Smooth muscle cell (in vitro differentiated cells): ENCODE results near the gene GATA6. TPM values are rescaled to one million over a fixed set of nuclear protein-coding genes. Genes with fewer than 3 reads are reported as not detected.

Experiments used
- DNase-seq: peaks from one replicate; lab custom pipeline; 2025; ENCODE audit not compliant: unreplicated experiment; lab: John Stamatoyannopoulos, UW
- H2AFZ ChIP-seq: fragments of 200-600 bp; sonication (generic); 2 replicates; pipeline ENCODE4 v1.6.0; 2016; ENCODE audit warnings: antibody characterized with exemption, low read depth, mild to moderate bottlenecking
- H3F3A ChIP-seq: fragments of 200-600 bp; sonication (generic); 2 replicates; pipeline ENCODE4 v1.6.0; 2017; ENCODE audit warnings: antibody characterized with exemption, low read depth
- H3K27ac ChIP-seq: fragments of 200-600 bp; sonication (generic); 2 replicates; pipeline ENCODE4 v1.5.1; 2016; ENCODE audit warnings: low read depth, mild to moderate bottlenecking
- H3K27me3 ChIP-seq: fragments of 200-600 bp; sonication (generic); 2 replicates; pipeline ENCODE4 v1.6.1; 2016; ENCODE audit warnings: low read depth, mild to moderate bottlenecking
- H3K36me3 ChIP-seq: fragments of 200-600 bp; sonication (generic); 2 replicates; pipeline ENCODE4 v1.5.1; 2016; ENCODE audit warnings: low read depth
- H3K4me1 ChIP-seq: fragments of 200-600 bp; sonication (generic); 2 replicates; pipeline ENCODE4 v1.5.1; 2016; ENCODE audit warnings: low read depth
- H3K4me2 ChIP-seq: fragments of 200-600 bp; sonication (generic); 2 replicates; pipeline ENCODE4 v1.6.0; 2016; ENCODE audit warnings: mild to moderate bottlenecking
- H3K4me3 ChIP-seq: fragments of 200-600 bp; sonication (generic); 2 replicates; pipeline ENCODE4 v1.5.1; 2016; ENCODE audit warnings: mild to moderate bottlenecking
- H3K79me2 ChIP-seq: fragments of 200-600 bp; sonication (generic); 2 replicates; pipeline ENCODE4 v1.6.0; 2016; ENCODE audit warnings: low read depth, mild to moderate bottlenecking
- H3K9ac ChIP-seq: fragments of 200-600 bp; sonication (generic); 2 replicates; pipeline ENCODE4 v1.6.0; 2016; ENCODE audit warnings: low read depth
- H3K9me3 ChIP-seq: fragments of 200-600 bp; sonication (generic); replicated peaks from 2 replicates; pipeline ENCODE4 v1.5.1; 2016; ENCODE audit warnings: low read depth
- H4K20me1 ChIP-seq: fragments of 200-600 bp; sonication (generic); 2 replicates; pipeline ENCODE4 v1.6.0; 2016; ENCODE audit warnings: low read depth
- WGBS: methylation state at CpG from one replicate; pipeline ENCODE4 v1.1.7; 2016; ENCODE audit warnings: low lambda C conversion rate; 5-methylcytosine and 5-hydroxymethylcytosine counted together
- polyA plus RNA-seq: library from polyadenylated mRNA; unstranded; fragments of >200 nt; fragmentation: Nextera tagmentation; extraction: Ambion mirVana; gene quantifications from 2 replicates; pipeline ENCODE4 v1.2.1, GENCODE V29; 2016
- total RNA-seq: library from RNA; depleted of rRNA; stranded (reverse); fragments of >200 nt; gene quantifications from 2 replicates; pipeline ENCODE4 v1.2.3, GENCODE V29; 2014
- TF ChIP-seq, protein P1 (sequence below): fragments of 200-600 bp; sonication (generic); IDR thresholded peaks from 2 replicates; pipeline ENCODE4 v1.5.1; 2017; ENCODE audit warnings: borderline replicate concordance, mild to moderate bottlenecking, antibody characterized with exemption; ENCODE audit not compliant: insufficient read depth, poor library complexity, severe bottlenecking

Gene GATA6
- total and polyA plus RNA-seq, 2 experiments from 2014 or later = 48.5 to 49.9 TPM

DNA sequence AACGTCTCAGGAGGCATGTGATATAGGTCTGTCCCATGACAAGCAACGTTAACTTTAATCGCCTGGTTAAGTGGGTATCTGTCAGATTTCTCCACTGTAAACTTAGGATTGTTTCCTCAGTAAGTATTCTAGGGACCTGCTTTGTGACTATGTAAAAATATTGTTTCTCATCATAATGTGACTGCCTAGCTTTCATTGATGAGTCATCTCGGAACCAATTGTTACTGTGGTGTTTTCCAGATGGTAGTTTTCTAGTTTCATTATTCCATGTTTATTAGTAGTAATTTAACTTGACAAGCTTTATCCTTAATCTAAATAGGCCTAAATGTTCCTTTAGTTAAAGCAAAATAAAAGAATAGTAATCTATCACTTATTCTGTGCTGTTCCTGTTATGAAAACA is 28.2 kb upstream of the GATA6 start:
- Histone ChIP-seq H4K20me1 (no peaks in the 10 kb centered on the region), H3K27ac (no peak overlapping the region), H3K4me2 (no peak overlapping the region), H3K36me3 (no peaks in the 10 kb centered on the region), H3K9me3 (no peaks in the 10 kb centered on the region), H3K4me3 (no peak overlapping the region), H3K27me3 (no peaks in the 10 kb centered on the region), H3K79me2 (no peaks in the 10 kb centered on the region), H3F3A (no peaks in the 10 kb centered on the region), H3K4me1 (no peaks in the 10 kb centered on the region), H3K9ac (no peak overlapping the region), H2AFZ (no peak overlapping the region)
- 92% methylated on average over 4 of the region's 4 CpGs for WGBS
- DNase-seq = no peak
- TF ChIP-seq, protein P1, sequence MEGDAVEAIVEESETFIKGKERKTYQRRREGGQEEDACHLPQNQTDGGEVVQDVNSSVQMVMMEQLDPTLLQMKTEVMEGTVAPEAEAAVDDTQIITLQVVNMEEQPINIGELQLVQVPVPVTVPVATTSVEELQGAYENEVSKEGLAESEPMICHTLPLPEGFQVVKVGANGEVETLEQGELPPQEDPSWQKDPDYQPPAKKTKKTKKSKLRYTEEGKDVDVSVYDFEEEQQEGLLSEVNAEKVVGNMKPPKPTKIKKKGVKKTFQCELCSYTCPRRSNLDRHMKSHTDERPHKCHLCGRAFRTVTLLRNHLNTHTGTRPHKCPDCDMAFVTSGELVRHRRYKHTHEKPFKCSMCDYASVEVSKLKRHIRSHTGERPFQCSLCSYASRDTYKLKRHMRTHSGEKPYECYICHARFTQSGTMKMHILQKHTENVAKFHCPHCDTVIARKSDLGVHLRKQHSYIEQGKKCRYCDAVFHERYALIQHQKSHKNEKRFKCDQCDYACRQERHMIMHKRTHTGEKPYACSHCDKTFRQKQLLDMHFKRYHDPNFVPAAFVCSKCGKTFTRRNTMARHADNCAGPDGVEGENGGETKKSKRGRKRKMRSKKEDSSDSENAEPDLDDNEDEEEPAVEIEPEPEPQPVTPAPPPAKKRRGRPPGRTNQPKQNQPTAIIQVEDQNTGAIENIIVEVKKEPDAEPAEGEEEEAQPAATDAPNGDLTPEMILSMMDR = no peak

DNA sequence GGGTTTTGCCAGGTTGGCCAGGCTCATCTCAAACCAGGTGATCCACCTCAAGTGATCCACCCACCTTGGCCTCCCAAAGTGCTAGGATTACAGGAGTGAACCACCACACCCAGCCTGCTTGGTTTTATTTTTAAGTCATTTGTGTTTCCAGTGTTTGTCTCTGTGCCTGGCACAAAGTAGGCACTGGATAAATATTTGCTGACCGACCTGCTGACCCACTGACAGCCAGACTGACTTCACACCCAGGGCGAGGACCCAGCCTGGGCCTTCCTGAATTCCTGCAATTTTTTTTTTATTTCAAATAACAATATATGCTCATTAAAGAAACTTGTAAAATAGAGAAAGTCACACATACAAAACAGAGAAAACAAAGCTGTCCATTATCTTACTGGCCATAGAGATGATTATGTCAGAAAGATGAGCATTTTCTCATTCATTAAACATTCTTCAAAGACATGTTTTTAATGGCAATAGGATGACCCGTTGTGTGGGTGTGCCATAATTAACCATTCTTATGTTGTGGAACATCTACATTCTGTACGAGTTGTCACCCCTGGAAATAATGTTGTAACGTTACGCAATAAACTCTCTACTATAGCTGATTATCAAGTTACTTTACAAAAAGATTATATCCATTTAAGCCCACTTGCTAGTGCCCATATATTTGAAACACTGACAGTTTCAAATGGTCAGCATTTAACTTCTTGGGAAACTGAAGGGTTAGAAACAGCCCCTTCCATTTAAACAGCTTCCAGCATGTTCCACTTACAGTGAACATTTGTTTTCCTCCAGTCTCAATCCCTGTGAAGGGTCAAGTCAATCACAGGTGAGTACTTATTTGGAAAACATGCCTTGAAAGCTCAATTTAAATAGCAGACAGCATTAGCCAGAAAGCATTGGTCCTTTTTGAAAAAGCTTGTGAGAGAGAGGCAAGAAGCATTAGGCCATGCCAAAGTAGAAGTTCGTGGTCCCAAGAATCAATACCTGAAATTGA is 25.7 kb upstream of the GATA6 start:
- Histone ChIP-seq H3K4me2 (no peak overlapping the region), H3K79me2 (no peaks in the 10 kb centered on the region), H3K9me3 (no peaks in the 10 kb centered on the region), H3K4me1 (no peaks in the 10 kb centered on the region), H3K4me3 (no peak overlapping the region), H3K36me3 (no peaks in the 10 kb centered on the region), H2AFZ (no peak overlapping the region), H3K9ac (no peak overlapping the region), H3F3A (no peaks in the 10 kb centered on the region), H3K27ac (no peak overlapping the region), H4K20me1 (no peaks in the 10 kb centered on the region), H3K27me3 (peaks cover 16% of the 10 kb centered on the region)
- 91% methylated on average over 7 of the region's 7 CpGs for WGBS
- TF ChIP-seq, protein P1 = no peak
- no peak for DNase-seq

DNA sequence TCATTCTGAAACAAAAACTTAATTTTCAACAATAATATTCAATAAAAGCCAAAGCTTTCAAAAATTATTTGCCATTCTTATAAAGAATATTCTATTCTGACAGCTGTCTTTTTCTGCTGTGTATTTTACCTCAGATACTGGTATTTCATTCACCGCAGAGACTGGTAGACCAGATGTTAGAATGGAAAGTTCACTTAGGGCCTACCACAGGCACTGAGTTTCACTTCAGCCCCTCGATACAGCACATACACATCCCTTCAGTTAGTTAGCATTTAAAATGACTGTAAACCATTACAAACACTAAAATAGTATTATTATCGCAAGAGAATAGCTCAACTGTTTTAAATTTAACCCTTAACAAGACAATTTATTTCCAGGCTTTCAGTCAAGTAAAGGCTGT is 24.2 kb upstream of the GATA6 start:
- Histone ChIP-seq H3K9ac (no peak overlapping the region), H3K27me3 (peaks cover 20% of the 10 kb centered on the region), H3K9me3 (no peaks in the 10 kb centered on the region), H3K4me3 (no peak overlapping the region), H3K4me2 (no peak overlapping the region), H3K27ac (no peak overlapping the region), H3K4me1 (no peaks in the 10 kb centered on the region), H3K79me2 (no peaks in the 10 kb centered on the region), H2AFZ (no peak overlapping the region), H3K36me3 (no peaks in the 10 kb centered on the region), H4K20me1 (no peaks in the 10 kb centered on the region), H3F3A (no peaks in the 10 kb centered on the region)
- DNase-seq = no peak
- 93% methylated on average over 3 of the region's 3 CpGs for WGBS
- TF ChIP-seq, protein P1 = no peak
